GM18867 (cell line): ENCODE results near the gene ZNF397.

Experiments
- ATAC-seq: cut with Tn5 transposase; IDR thresholded peaks from one replicate; pipeline ENCODE4 v1.9.1; 2021; ENCODE audit warnings: mild to moderate bottlenecking, moderate library complexity; ENCODE audit not compliant: unreplicated experiment

The ZNF397 gene

GRCh38 chr18:35245719-35246317, 5.0 kb downstream of the ZNF397 start:
- no peak for ATAC-seq

- ATAC-seq = no peak
Measured at GRCh38 chr18:35246831-35247230, 6.0 kb downstream of the ZNF397 start.

GRCh38 chr18:35247412-35248249, 6.8 kb downstream of the ZNF397 start:
- no peak for ATAC-seq

- ATAC-seq = no peak
Measured at GRCh38 chr18:35248429-35248828, 7.6 kb downstream of the ZNF397 start.

GRCh38 chr18:35252466-35252865, 11.6 kb downstream of the ZNF397 start:
- no peak for ATAC-seq

- ATAC-seq = no peak
Measured at GRCh38 chr18:35253655-35254287, 12.9 kb downstream of the ZNF397 start.

GRCh38 chr18:35256947-35257346, 16.1 kb downstream of the ZNF397 start:
- ATAC-seq = no peak

- ATAC-seq = no peak
Measured at GRCh38 chr18:35264409-35264808, 23.6 kb downstream of the ZNF397 start.

- no peak for ATAC-seq
Measured at GRCh38 chr18:35267161-35267651, 26.4 kb downstream of the ZNF397 start.

- ATAC-seq = no peak
Measured at GRCh38 chr18:35267809-35268208, 27.0 kb downstream of the ZNF397 start.

GRCh38 chr18:35268821-35269220, 28.0 kb downstream of the ZNF397 start:
- ATAC-seq = no peak

- no peak for ATAC-seq
Measured at GRCh38 chr18:35271656-35272055, 30.8 kb downstream of the ZNF397 start.

GRCh38 chr18:35276267-35276666, 35.4 kb downstream of the ZNF397 start:
- ATAC-seq = no peak

- ATAC-seq = no peak
Measured at GRCh38 chr18:35277633-35278032, 36.8 kb downstream of the ZNF397 start.

GRCh38 chr18:35278085-35278484, 37.3 kb downstream of the ZNF397 start:
- ATAC-seq = no peak

GRCh38 chr18:35278969-35279368, 38.1 kb downstream of the ZNF397 start:
- no peak for ATAC-seq

- ATAC-seq = no peak
Measured at GRCh38 chr18:35282353-35282752, 41.5 kb downstream of the ZNF397 start.

- no peak for ATAC-seq
Measured at GRCh38 chr18:35283923-35284794, 43.3 kb downstream of the ZNF397 start.

GRCh38 chr18:35284841-35285240, 44.0 kb downstream of the ZNF397 start:
- ATAC-seq = no peak

- ATAC-seq = no peak
Measured at GRCh38 chr18:35289293-35289692, 48.5 kb downstream of the ZNF397 start.

GRCh38 chr18:35289727-35290093, 48.9 kb downstream of the ZNF397 start:
- ATAC-seq = peak; percentile 39
